A673 (cell line): ENCODE data around the gene SLC9A1. TPM values are rescaled to one million over a fixed set of nuclear protein-coding genes. Genes with fewer than 3 reads are reported as not detected.

Experiments used
- BruUV-seq: library from RNA; stranded (reverse); fragments of 400-500 nt; replicated peaks from 2 replicates; lab custom pipeline; 2021; lab: Mats Ljungman, UMichigan
- CTCF ChIA-PET: fragments of 300-600 bp; sonication (Branson Sonifier 250); formaldehyde crosslinking; loops from one replicate; lab custom pipeline; 2022; ENCODE audit warnings: antibody characterized with exemption; lab: Charles Lee
- POLR2A ChIA-PET: fragments of 300-600 bp; sonication (Branson Sonifier 250); formaldehyde crosslinking; loops from one replicate; lab custom pipeline; 2022; ENCODE audit warnings: antibody characterized with exemption; ENCODE audit not compliant: low non-redundant PET; lab: Charles Lee
- DNase-seq: peaks from one replicate; pipeline ENCODE4 v3.0.0-alpha.2; 2015; ENCODE audit warnings: low spot score
- H3K27ac ChIP-seq: fragments of 200-600 bp; sonication (generic); 2 replicates; pipeline ENCODE4 v1.5.1; 2016; ENCODE audit warnings: mixed run types, low read depth, mild to moderate bottlenecking, mixed read lengths, antibody characterized with exemption, low read length; ENCODE audit not compliant: poor library complexity, severe bottlenecking
- H3K27me3 ChIP-seq: fragments of 200-600 bp; sonication (generic); replicated peaks from 2 replicates; pipeline ENCODE4 v1.6.1; 2017; ENCODE audit warnings: mixed run types, low read depth, mild to moderate bottlenecking, mixed read lengths, antibody characterized with exemption, low read length; ENCODE audit not compliant: insufficient read depth, poor library complexity
- H3K36me3 ChIP-seq: fragments of 200-600 bp; sonication (generic); 2 replicates; pipeline ENCODE4 v1.6.1; 2016; ENCODE audit warnings: mixed run types, mild to moderate bottlenecking, mixed read lengths, antibody characterized with exemption, low read length; ENCODE audit not compliant: insufficient read depth, poor library complexity, severe bottlenecking
- H3K4me1 ChIP-seq: fragments of 200-600 bp; sonication (generic); 2 replicates; pipeline ENCODE4 v1.6.1; 2017; ENCODE audit warnings: mixed run types, mild to moderate bottlenecking, mixed read lengths, antibody characterized with exemption, low read length; ENCODE audit not compliant: insufficient read depth, poor library complexity, severe bottlenecking
- H3K4me3 ChIP-seq: fragments of 200-600 bp; sonication (generic); 2 replicates; pipeline ENCODE4 v1.5.1; 2016; ENCODE audit warnings: low read depth, mixed run types, mild to moderate bottlenecking, mixed read lengths, low read length; ENCODE audit not compliant: poor library complexity, severe bottlenecking
- H3K9me3 ChIP-seq: fragments of 200-600 bp; sonication (generic); 2 replicates; pipeline ENCODE4 v1.6.1; 2016; ENCODE audit warnings: mixed run types, low read depth, mild to moderate bottlenecking, mixed read lengths, antibody characterized with exemption, low read length; ENCODE audit not compliant: poor library complexity, severe bottlenecking
- EZH2 ChIP-seq: fragments of 200-600 bp; sonication (generic); IDR thresholded peaks from 2 replicates; pipeline ENCODE4 v1.6.1; 2017; ENCODE audit warnings: borderline replicate concordance, low read depth, mild to moderate bottlenecking, mixed read lengths, antibody characterized with exemption, low read length; ENCODE audit not compliant: poor library complexity, severe bottlenecking
- intact Hi-C: fragments of 100-400 bp; cut with micrococcal nuclease; formaldehyde crosslinking; loops from one replicate; pipeline ENCODE4 v1.10.0; 2022; ENCODE audit not compliant: unreplicated experiment
- total RNA-seq: library from RNA; stranded (reverse); gene quantifications from 2 replicates; pipeline ENCODE4 v1.2.3, GENCODE V29; 2021
- TF ChIP-seq, protein P1 (sequence below): fragments of 300-800, 200-600 bp; sonication (generic); conservative IDR thresholded peaks from 2 replicates; pipeline ENCODE4 v1.5.1; 2017; ENCODE audit warnings: low read depth, mild to moderate bottlenecking, antibody characterized with exemption, low read length, moderate library complexity, mixed read lengths

Gene SLC9A1
- total RNA-seq, 1 experiment from 2014 or later, result 30.2 TPM

GRCh38 chr1:27117733-27118439, 37.0 kb downstream of the SLC9A1 start:
- intact Hi-C loops, result no loop called here
- DNase-seq, result no peak
- no peak overlapping the region for H3K4me3 ChIP-seq
- no peak overlapping the region for H3K27ac ChIP-seq
- H3K9me3 ChIP-seq, result no peaks in the 10 kb centered on the region
- TF ChIP-seq, protein P1, sequence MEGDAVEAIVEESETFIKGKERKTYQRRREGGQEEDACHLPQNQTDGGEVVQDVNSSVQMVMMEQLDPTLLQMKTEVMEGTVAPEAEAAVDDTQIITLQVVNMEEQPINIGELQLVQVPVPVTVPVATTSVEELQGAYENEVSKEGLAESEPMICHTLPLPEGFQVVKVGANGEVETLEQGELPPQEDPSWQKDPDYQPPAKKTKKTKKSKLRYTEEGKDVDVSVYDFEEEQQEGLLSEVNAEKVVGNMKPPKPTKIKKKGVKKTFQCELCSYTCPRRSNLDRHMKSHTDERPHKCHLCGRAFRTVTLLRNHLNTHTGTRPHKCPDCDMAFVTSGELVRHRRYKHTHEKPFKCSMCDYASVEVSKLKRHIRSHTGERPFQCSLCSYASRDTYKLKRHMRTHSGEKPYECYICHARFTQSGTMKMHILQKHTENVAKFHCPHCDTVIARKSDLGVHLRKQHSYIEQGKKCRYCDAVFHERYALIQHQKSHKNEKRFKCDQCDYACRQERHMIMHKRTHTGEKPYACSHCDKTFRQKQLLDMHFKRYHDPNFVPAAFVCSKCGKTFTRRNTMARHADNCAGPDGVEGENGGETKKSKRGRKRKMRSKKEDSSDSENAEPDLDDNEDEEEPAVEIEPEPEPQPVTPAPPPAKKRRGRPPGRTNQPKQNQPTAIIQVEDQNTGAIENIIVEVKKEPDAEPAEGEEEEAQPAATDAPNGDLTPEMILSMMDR, result no peak
- TF ChIP-seq EZH2, result no peak
- H3K36me3 ChIP-seq, result no peaks in the 10 kb centered on the region
- peaks cover 28% of the 10 kb centered on the region for H3K4me1 ChIP-seq
- no TSS peak for BruUV-seq
- CTCF ChIA-PET, result no interaction called here
- POLR2A ChIA-PET, result no interaction called here
- no peaks in the 10 kb centered on the region for H3K27me3 ChIP-seq

DNA sequence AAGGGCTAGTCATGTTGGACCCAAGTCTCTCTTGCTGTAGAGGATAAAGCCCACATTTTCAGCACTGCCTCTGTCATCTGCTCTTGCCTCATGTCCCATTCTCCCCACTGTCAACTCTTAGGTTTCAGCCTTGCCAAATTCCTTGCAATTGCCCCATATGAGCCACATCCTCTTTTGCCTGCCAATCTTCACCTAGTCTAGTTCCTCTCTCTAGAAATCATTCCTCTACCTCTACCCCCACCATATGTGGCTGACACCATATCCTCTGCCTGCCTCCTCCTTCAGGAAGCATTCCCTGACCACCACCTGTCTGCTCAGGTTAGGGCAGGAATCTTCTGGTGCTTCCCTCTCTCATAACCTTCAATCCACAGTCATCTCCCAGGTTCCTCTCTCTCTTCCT, 38.2 kb downstream of the SLC9A1 start:
- POLR2A ChIA-PET, result no interaction called here
- TF ChIP-seq, protein P1, result no peak
- TF ChIP-seq EZH2, result no peak
- H3K27me3 ChIP-seq, result no peaks in the 10 kb centered on the region
- H3K4me1 ChIP-seq, result peaks cover 31% of the 10 kb centered on the region
- H3K36me3 ChIP-seq, result no peaks in the 10 kb centered on the region
- intact Hi-C loops, result no loop called here
- no TSS peak for BruUV-seq
- no peak overlapping the region for H3K27ac ChIP-seq
- no peak overlapping the region for H3K4me3 ChIP-seq
- DNase-seq, result no peak
- H3K9me3 ChIP-seq, result no peaks in the 10 kb centered on the region
- CTCF ChIA-PET, result no interaction called here

DNA sequence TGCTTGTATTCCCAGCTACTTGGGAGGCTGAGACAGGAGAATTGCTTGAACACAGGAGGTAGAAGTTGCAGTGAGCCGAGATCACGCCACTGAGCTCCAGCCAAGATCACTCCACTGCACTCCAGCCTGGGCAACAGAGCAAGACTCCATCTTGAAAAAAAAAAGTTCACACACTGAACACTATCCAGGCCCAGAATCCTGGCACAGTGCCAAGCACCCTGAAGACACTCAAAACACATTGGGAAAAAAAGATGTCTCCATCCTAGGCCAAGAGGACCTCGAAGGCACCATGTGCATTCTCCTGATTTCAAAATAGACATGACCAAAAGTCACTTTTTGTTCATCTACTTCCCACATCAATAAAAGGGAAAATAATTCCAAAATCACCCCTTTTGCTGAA, 38.7 kb downstream of the SLC9A1 start:
- ChIA-PET POLR2A (no interaction called here), CTCF (interaction anchor here (0.7 kb wide), 1 partner anchor 64 kb away, joined by 5 read pairs; no protein-coding TSS in a partner anchor)
- TF ChIP-seq, protein P1, result no peak
- TF ChIP-seq EZH2, result no peak
- no peak overlapping the region for H3K27ac ChIP-seq
- H3K4me3 ChIP-seq, result no peak overlapping the region
- no peaks in the 10 kb centered on the region for H3K27me3 ChIP-seq
- H3K36me3 ChIP-seq, result no peaks in the 10 kb centered on the region
- no peak for DNase-seq
- intact Hi-C loops, result no loop called here
- peaks cover 34% of the 10 kb centered on the region for H3K4me1 ChIP-seq
- no peaks in the 10 kb centered on the region for H3K9me3 ChIP-seq
- BruUV-seq, result no TSS peak
